Muscle layer of duodenum (tissue), 2 donors: Measurements from ENCODE around the gene TK2.

ENCODE experiments used
- H3K27ac ChIP-seq: one replicate; pipeline ENCODE4 v1.7.0; 2013; ENCODE audit warnings: mild to moderate bottlenecking, low read length
- H3K27me3 ChIP-seq: one replicate; pipeline ENCODE4 v1.7.0; 2013; ENCODE audit warnings: low read depth, mild to moderate bottlenecking, control low read depth, low read length
- H3K36me3 ChIP-seq, 2 donors: one replicate each; pipeline ENCODE4 v1.7.0; 2013; ENCODE audit warnings: low read length in 2 of 2, control low read depth in 1 of 2, mild to moderate bottlenecking in 1 of 2; ENCODE audit not compliant: insufficient read depth in 2 of 2, control insufficient read depth in 1 of 2
- H3K4me1 ChIP-seq, 2 donors: one replicate each; pipeline ENCODE4 v1.7.0; 2013; ENCODE audit warnings: low read length in 2 of 2, mild to moderate bottlenecking in 2 of 2, control low read depth in 1 of 2, moderate library complexity in 1 of 2; ENCODE audit not compliant: insufficient read depth in 2 of 2, control insufficient read depth in 1 of 2
- H3K4me3 ChIP-seq, 2 donors: one replicate each; pipeline ENCODE4 v1.7.0; 2013; ENCODE audit warnings: low read length in 2 of 2, low read depth in 1 of 2, mild to moderate bottlenecking in 1 of 2
- H3K9me3 ChIP-seq, 2 donors: one replicate each; pipeline ENCODE4 v1.7.0; 2013; ENCODE audit warnings: low read length in 2 of 2, control low read depth in 1 of 2, mild to moderate bottlenecking in 1 of 2; ENCODE audit not compliant: control insufficient read depth in 1 of 2
- donor health status: healthy.

TK2 gene

DNA sequence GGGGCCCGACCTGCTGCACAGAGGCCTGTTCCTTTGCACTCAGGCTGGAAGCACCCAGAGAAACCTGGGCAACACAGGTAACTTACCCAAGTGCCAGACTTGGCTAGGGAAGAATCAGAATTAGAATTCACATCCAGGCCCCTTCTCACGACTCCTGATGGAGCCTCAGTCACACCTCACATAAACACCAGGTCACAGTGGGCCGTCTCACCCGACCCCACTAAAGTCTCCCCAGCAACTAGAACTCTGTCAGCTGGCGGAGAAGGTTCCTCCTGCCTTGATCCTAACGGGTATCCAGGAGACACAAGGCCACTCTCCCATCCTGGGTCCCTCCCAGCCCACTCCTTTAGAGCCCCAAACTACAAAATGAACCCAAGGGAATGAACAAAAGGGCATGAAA lies 6.4 kb downstream of the TK2 start:
- Histone ChIP-seq H3K4me3 (no peak overlapping the region), H3K27me3 (no peaks in the 10 kb centered on the region), H3K4me1 (peaks cover 4 to 17% of the 10 kb centered on the region in 2 donors), H3K27ac (no peak overlapping the region), H3K9me3 (no peaks in the 10 kb centered on the region), H3K36me3 (peaks cover 20 to 29% of the 10 kb centered on the region in 2 donors)

GRCh38 chr16:66542396-66542795 lies 7.5 kb downstream of the TK2 start:
- Histone ChIP-seq H3K27ac (no peak overlapping the region), H3K9me3 (no peaks in the 10 kb centered on the region), H3K27me3 (no peaks in the 10 kb centered on the region), H3K36me3 (peaks cover 24 to 31% of the 10 kb centered on the region in 2 donors), H3K4me1 (peaks cover 0 to 6% of the 10 kb centered on the region in 2 donors), H3K4me3 (no peak overlapping the region)

- no peak overlapping the region for H3K4me3 ChIP-seq
- no peaks in the 10 kb centered on the region for H3K27me3 ChIP-seq
- H3K4me1 ChIP-seq = no peaks in the 10 kb centered on the region
- H3K27ac ChIP-seq = no peak overlapping the region
- peaks cover 31 to 39% of the 10 kb centered on the region in 2 donors for H3K36me3 ChIP-seq
- H3K9me3 ChIP-seq = no peaks in the 10 kb centered on the region
Measured at GRCh38 chr16:66541388-66542355, 8.2 kb downstream of the TK2 start.

DNA sequence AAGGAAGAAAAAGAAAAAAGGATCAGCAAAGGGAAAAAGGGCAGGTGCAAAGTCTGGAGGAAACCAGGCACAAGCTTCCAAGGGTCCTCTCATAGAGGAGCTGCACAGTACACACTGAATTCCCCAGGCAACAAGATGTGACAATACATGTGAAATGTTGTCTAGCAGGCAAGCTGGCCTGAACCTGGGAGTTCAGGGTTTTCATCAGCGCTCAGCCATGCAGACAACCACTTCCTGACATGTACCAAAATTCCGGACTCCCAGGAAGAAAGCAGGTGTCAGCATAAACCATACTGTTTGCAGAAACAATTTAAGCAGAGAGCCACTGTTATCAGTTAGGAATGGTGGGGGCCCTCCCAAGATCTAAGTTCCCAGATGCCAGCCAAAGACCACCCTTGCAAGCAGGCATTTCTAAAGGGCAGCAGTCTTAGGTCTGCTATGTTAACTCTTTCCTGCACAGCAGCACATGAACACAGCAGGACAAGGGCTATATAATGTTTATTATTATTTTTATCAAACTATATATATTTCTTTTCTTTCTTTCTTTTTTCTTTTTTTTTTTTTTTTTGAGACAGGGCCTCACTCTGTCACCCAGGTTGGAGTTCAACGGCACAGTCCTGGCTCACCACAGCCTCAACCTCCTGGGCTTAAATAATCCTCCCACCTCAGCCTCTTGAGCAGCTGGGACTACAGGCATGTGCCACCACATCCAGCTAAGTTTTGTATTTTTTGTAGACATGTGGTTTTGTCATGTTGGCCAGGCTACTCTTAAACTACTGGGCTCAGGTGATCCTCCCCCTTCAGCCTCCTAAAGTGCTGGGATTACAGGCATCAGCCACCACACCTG lies 10.1 kb downstream of the TK2 start:
- Histone ChIP-seq H3K9me3 (no peaks in the 10 kb centered on the region), H3K4me3 (no peak overlapping the region), H3K27me3 (no peaks in the 10 kb centered on the region), H3K4me1 (no peaks in the 10 kb centered on the region), H3K36me3 (peaks cover 30 to 52% of the 10 kb centered on the region in 2 donors), H3K27ac (no peak overlapping the region)

DNA sequence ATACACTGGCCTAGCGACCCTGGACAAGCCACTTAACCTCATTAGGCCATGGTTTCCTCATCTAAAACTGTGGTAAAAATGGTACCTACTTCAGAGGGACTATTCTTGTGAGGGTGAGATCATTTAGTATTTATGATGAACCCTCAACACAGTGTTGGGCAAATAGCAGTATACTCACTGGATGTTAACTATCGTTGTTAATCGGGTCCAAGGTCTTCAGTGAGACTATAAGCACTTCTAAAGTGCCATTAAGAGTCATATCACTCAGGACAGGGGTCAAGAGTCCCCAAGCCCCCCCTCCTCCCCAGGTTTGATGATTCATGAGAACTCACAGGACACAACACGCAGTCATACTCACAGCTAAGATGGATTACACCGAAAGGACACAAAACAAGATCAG lies 11.0 kb downstream of the TK2 start:
- Histone ChIP-seq H3K9me3 (no peaks in the 10 kb centered on the region), H3K4me3 (no peak overlapping the region), H3K4me1 (no peaks in the 10 kb centered on the region), H3K27me3 (no peaks in the 10 kb centered on the region), H3K36me3 (peaks cover 30 to 55% of the 10 kb centered on the region in 2 donors), H3K27ac (no peak overlapping the region)

DNA sequence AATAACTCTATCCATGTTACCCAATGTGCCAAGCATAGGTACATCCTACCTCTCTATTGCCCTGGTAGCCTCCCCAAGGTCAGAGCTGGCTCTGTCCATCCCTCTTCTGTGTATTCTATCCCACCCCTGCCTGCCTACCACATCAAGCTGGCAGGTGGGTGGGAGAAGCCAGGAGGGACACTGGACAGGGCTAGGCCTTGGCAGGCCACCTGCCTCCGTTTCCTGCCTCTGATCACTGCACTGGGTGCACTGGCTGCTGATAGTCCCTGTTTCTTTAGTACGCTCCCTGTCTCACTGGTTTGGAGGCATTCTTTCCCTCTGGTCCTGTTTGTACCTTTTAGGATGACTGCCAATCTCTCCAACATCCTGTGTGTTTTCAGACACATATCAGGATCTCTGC lies 12.7 kb downstream of the TK2 start:
- H3K4me3 ChIP-seq = no peak overlapping the region
- H3K27me3 ChIP-seq = no peaks in the 10 kb centered on the region
- no peaks in the 10 kb centered on the region for H3K4me1 ChIP-seq
- H3K27ac ChIP-seq = no peak overlapping the region
- peaks cover 30 to 47% of the 10 kb centered on the region in 2 donors for H3K36me3 ChIP-seq
- no peaks in the 10 kb centered on the region for H3K9me3 ChIP-seq

- no peak overlapping the region for H3K4me3 ChIP-seq
- peaks cover 28 to 41% of the 10 kb centered on the region in 2 donors for H3K36me3 ChIP-seq
- no peaks in the 10 kb centered on the region for H3K4me1 ChIP-seq
- H3K27me3 ChIP-seq = no peaks in the 10 kb centered on the region
- no peak overlapping the region for H3K27ac ChIP-seq
- H3K9me3 ChIP-seq = no peaks in the 10 kb centered on the region
Measured at GRCh38 chr16:66536525-66536924, 13.4 kb downstream of the TK2 start.

- Histone ChIP-seq H3K27ac (no peak overlapping the region), H3K36me3 (peaks cover 37 to 52% of the 10 kb centered on the region in 2 donors), H3K4me1 (no peaks in the 10 kb centered on the region), H3K9me3 (no peaks in the 10 kb centered on the region), H3K4me3 (no peak overlapping the region), H3K27me3 (no peaks in the 10 kb centered on the region)
Measured at GRCh38 chr16:66534376-66534799, 15.5 kb downstream of the TK2 start.

DNA sequence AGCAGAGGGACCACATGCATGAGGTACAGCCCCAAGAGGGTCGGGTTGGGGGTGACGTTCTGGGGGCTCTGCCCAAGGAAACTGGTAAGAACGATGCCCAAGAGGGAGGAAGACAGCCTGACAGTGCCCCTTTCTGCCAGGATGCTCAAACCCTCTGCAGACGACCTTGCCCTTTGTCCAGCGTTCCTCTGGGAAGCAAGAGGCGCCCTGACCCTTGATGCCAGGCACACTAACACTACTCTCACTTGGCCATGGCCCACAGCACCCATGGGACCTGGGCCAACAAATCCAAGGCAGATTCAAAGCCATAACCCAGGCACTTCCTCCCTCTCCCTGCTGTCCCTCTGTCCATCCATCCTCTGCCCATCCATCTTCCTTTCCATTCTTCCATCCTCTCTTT lies 20.4 kb downstream of the TK2 start:
- H3K4me3 ChIP-seq = no peak overlapping the region
- no peaks in the 10 kb centered on the region for H3K4me1 ChIP-seq
- no peak overlapping the region for H3K27ac ChIP-seq
- H3K9me3 ChIP-seq = no peaks in the 10 kb centered on the region
- no peaks in the 10 kb centered on the region for H3K27me3 ChIP-seq
- peaks cover 46 to 68% of the 10 kb centered on the region in 2 donors for H3K36me3 ChIP-seq

DNA sequence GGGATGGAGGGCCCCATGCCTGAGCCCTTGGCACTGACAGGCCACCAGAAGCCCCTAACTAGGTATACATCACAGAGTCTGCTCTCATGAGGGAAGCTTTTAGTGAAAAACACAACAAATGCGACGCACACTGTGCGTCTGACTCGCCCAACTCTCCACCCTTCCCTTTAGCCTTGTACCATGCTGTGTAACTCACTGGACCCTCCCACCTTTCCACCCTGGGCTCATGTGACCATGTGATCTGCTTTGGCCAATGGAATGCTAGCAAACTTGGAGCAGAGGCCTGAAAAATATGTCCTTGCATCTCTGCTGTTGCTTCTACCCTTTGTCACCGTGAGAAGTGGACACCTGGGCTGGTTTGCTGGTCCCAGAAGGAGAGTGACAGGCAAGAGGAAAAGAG lies 21.6 kb downstream of the TK2 start:
- no peak overlapping the region for H3K4me3 ChIP-seq
- H3K9me3 ChIP-seq = no peaks in the 10 kb centered on the region
- H3K27me3 ChIP-seq = no peaks in the 10 kb centered on the region
- H3K4me1 ChIP-seq = no peaks in the 10 kb centered on the region
- no peak overlapping the region for H3K27ac ChIP-seq
- peaks cover 46 to 72% of the 10 kb centered on the region in 2 donors for H3K36me3 ChIP-seq
